Measurements from ENCODE around the gene FAM13C.
"Not testable (repeated sequence)": the region's sequence is repeated elsewhere in the genome, so short reads cannot be mapped to it uniquely, and the experiment has no call there.

Gene FAM13C

DNA sequence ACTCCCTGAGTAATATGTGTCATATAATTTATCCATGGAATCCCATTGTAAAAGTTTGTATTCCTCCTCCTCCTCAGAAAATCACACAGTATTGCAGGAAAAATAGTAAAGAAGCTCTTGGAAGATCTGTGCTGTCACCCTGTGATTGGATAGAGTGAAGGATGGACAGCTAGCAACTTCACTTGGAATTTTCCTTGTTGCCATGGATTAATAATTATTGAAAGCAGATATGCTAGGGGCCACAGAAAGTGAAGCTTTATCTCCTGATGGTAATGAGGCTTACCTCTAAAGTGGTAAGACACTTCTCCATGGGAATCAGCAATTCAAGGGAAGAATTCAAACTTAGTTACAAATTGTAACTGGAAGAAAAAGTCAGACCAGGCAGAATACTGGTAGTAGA lies 137.1 kb downstream of the FAM13C start:
- DNase-seq: no peak

DNA sequence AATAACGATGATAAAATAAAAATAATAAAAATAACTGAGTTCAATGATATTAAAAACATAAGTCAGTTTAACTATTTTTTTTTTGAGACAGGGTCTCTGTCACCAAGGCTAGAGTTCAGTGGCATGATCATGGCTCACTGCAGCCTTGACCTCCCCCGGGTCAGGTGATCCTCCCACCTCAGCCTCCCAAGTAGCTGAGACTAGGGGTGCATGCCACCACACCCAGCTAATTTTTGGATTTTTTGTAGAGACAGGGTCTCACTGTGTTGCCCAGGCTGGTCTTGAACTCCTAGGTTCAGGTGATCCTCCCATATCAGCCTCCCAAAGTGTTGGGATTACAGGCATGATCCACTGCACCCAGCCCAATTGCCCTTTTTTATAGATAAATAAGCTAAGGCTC lies 138.8 kb downstream of the FAM13C start:
- DNase-seq: not testable (repeated sequence)

DNA sequence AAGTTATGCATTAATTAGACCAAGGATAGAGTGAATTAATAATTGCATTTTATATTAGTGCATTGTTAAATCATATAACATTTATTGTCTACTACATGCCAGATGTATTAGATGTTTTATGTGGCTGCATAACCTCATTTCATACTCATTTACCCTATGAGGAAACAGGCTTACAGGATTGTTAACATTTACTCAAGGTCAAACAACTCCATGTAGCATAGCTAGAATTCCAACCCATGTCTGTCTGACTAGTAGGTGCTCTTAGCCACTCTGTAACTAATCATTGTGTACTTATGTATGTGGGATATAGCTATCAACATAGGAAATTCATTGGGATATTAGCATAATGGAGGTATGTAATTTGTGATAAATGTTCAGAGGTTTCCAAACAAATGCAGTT lies 139.6 kb downstream of the FAM13C start:
- no peak for DNase-seq

DNA sequence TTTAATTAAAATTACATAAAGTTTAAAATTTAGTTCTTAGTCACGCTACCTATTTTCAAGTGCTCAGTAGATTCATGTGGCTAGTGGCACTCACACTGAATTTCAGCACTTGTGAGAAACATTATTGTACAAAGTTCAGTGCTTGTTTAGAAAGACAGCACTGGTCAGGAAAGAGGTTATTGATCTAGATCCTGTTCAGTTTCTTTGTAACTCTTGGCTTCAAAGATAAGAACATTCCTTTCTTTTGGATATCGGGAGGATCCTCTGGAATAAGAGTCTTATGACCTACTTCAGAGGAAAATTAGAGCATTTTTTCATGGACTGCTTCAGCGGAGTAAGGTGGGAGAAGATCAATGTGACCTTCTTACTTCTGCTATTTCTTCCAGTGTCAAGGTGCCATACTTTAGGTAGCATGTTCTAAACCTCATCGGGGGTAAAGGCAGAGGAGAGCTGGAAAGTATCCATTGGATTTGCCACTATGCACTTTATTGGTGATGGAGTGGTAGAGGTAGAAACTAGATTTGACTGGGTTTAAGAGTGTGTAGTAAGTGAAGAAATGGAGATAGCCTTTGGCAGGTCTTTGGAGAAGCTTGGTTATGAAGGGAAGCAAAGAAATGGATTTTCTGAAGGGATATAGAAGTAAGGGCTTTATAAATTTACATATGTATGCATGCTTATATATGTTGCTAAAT lies 146.0 kb downstream of the FAM13C start:
- no peak for DNase-seq

DNA sequence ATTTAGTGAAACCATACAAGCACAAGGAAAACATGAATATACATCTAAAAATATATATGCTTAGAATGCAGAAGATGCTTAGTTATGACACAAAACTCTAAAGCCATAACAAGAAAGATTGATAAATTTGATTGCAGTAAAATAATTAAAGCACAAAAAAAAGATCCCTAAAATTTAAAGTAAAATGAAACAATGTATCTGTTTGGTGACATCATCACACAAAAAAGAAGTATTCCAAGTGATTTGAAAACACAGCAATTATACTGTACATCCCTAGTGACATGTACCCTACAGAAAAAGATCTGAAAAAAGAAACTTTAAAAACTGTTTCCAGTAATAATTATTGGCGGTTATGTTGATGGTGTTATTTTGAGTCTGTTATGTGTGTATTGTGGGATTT lies 148.2 kb downstream of the FAM13C start:
- no peak for DNase-seq

DNA sequence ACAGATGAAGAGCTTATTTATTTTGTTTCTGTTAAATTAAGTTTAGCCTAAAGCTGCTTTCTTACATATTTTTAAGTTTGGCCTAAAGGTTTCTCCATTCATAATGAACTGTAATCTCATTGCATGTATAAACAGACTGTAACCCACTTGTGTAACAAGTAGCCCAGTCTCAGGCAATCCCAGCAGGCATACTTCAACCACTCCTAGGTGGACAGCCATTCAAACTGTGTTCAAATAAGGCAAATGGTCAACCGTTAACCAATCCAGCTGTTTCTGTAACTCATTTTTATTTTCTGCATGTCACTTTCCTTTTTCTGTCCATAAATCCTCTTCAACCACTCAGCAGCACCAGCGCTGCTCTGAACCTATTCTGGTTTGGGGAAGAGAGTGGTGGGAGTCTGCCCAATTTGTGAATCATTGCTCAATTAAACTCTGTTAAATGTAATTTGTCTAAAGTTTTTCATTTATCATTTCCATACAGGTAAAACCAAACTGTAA lies 150.0 kb downstream of the FAM13C start:
- no peak for DNase-seq

DNA sequence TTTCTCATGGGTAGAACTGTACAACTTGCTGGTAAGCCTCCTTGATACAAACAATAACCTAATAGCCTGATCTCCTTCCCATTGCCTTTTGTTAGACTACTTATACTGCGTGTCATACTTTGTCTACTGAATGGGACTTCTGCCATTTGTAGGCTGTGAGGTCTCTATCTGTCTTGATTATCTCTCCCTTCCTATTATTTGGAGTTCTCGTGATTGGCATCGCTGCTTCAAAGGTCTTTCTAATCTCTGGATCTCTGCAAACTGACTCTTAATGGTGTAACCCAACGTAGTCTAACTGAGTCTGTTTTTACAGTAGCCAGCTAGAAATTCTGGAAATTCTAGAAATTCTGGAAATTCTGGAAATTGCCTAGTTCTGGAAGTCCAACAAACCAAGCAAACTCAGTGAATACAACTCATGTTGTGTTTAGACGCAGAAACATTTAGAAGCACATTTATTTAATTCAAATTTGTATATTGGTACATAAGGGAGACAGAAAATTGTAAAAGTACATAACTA lies 156.1 kb downstream of the FAM13C start:
- DNase-seq: no peak
